ENCODE results near the gene OR2AJ1.

Gene OR2AJ1

GRCh38 chr1:247924868-247925267 is at the start of gene OR2AJ1:
Gene OR2AJ1, plus strand, starts transcription at chr1:247924889. Its CDS starts 8,880 bp downstream, at chr1:247933769.
- DNase-seq (ENCODE audit: low read depth in 2 of 2): no peak

GRCh38 chr1:247883346-247883745 is 41.3 kb upstream of the OR2AJ1 start:
- no peak for DNase-seq (ENCODE audit: low read depth in 2 of 2)

- no peak for DNase-seq (ENCODE audit: low read depth in 2 of 2)
These were observed 39.8 kb upstream of the OR2AJ1 start for GRCh38 chr1:247884797-247885413.

- no peak for DNase-seq (ENCODE audit: low read depth in 2 of 2)
These were observed 29.5 kb upstream of the OR2AJ1 start, which contains the start of gene OR2W3 for GRCh38 chr1:247895163-247895637. Gene OR2W3, plus strand, starts transcription at chr1:247895587. Its CDS starts 0 bp downstream, at chr1:247895587.

GRCh38 chr1:247895976-247896375 is 28.7 kb upstream of the OR2AJ1 start:
- DNase-seq (ENCODE audit: low read depth in 2 of 2): no peak

GRCh38 chr1:247904122-247904521 is 20.6 kb upstream of the OR2AJ1 start:
- DNase-seq (ENCODE audit: low read depth in 2 of 2): no peak

GRCh38 chr1:247905181-247905580 is 19.5 kb upstream of the OR2AJ1 start:
- no peak for DNase-seq (ENCODE audit: low read depth in 2 of 2)

- no peak for DNase-seq (ENCODE audit: low read depth in 2 of 2)
These were observed 18.7 kb upstream of the OR2AJ1 start for GRCh38 chr1:247905910-247906503.

GRCh38 chr1:247906504-247907047 is 18.1 kb upstream of the OR2AJ1 start:
- DNase-seq (ENCODE audit: low read depth in 2 of 2): no peak

- DNase-seq (ENCODE audit: low read depth in 2 of 2): no peak
These were observed 15.9 kb upstream of the OR2AJ1 start for GRCh38 chr1:247908766-247909165.

GRCh38 chr1:247913786-247914185 is 10.9 kb upstream of the OR2AJ1 start:
- DNase-seq (ENCODE audit: low read depth in 2 of 2): no peak

GRCh38 chr1:247914941-247915662 is 9.6 kb upstream of the OR2AJ1 start:
- DNase-seq (ENCODE audit: low read depth in 2 of 2): no peak

- no peak for DNase-seq (ENCODE audit: low read depth in 2 of 2)
These were observed 4.7 kb upstream of the OR2AJ1 start, which contains the start of gene OR2T8 for GRCh38 chr1:247919952-247920351. Gene OR2T8, plus strand, starts transcription at chr1:247920252. Its CDS starts 766 bp downstream, at chr1:247921018.

- DNase-seq (ENCODE audit: low read depth in 2 of 2): no peak
These were observed 748 bp upstream of the OR2AJ1 start for GRCh38 chr1:247923941-247924340.

- DNase-seq (ENCODE audit: low read depth in 2 of 2): no peak
These were observed 9.3 kb downstream of the OR2AJ1 start for GRCh38 chr1:247933989-247934388.

GRCh38 chr1:247935781-247936180 is 11.1 kb downstream of the OR2AJ1 start:
- no peak for DNase-seq (ENCODE audit: low read depth in 2 of 2)

- no peak for DNase-seq (ENCODE audit: low read depth in 2 of 2)
These were observed 11.7 kb downstream of the OR2AJ1 start for GRCh38 chr1:247936415-247936814.

- peak; percentile 91 to 94 for DNase-seq (ENCODE audit: low read depth in 2 of 2)
These were observed 12.5 kb downstream of the OR2AJ1 start for GRCh38 chr1:247936965-247937734.

- no peak for DNase-seq (ENCODE audit: low read depth in 2 of 2)
These were observed 17.9 kb downstream of the OR2AJ1 start for GRCh38 chr1:247942624-247943023.

- no peak for DNase-seq (ENCODE audit: low read depth in 2 of 2)
These were observed 23.9 kb downstream of the OR2AJ1 start, which contains the start of gene OR2L8 for GRCh38 chr1:247948558-247948957. Gene OR2L8, plus strand, starts transcription at chr1:247948858. Its CDS starts 0 bp downstream, at chr1:247948858.

GRCh38 chr1:247953408-247953807 is 28.7 kb downstream of the OR2AJ1 start:
- no peak for DNase-seq (ENCODE audit: low read depth in 2 of 2)

Data from stimulated activated CD8-positive, alpha-beta memory T cell treated with anti-CD3 and anti-CD28 coated beads, Interleukin-2, amount 100 ng/mL, for 48 hours (primary cell).